GM13977 (cell line): ENCODE results near the gene ATXN10.

Experiments used
- DNase-seq: peaks from one replicate; pipeline ENCODE4 v3.0.0; 2012; ENCODE audit warnings: low spot score
- in situ Hi-C: fragments of 300-500 bp; cut with MboI; formaldehyde crosslinking; loops from one replicate; pipeline ENCODE4 v1.12.0; 2022; ENCODE audit warnings: low sequenced_read_pairs, low pct_unique_long_range_greater_than_20kb, mixed read lengths, inconsistent platforms; ENCODE audit not compliant: unreplicated experiment
- TF ChIP-seq, protein P1 (sequence below): IDR thresholded peaks from 2 replicates; pipeline ENCODE4 v1.5.1; 2012; ENCODE audit warnings: mild to moderate bottlenecking, control low read depth; ENCODE audit not compliant: insufficient read depth; ENCODE audit errors: extremely low read depth, missing control alignments

The ATXN10 gene

DNA sequence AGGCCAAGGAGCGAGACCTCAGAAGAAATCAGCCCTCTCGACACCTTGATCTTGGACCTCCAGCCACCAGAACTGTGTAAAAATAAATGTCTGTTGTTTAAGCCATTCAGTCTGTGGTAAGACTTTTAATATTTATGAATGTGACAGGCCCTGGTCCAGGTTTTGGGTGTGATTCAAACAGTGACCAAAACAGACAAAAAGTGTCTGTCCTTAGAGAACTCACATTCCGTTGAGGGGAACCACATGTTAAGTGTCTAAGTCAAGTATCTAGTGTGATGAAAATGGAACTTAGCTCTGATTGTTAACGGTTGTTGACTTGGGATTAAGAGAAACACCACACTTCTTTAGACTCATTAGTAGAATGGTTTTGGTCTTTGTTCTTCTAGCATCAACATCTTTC lies 22.2 kb downstream of the ATXN10 start:
- TF ChIP-seq, protein P1, sequence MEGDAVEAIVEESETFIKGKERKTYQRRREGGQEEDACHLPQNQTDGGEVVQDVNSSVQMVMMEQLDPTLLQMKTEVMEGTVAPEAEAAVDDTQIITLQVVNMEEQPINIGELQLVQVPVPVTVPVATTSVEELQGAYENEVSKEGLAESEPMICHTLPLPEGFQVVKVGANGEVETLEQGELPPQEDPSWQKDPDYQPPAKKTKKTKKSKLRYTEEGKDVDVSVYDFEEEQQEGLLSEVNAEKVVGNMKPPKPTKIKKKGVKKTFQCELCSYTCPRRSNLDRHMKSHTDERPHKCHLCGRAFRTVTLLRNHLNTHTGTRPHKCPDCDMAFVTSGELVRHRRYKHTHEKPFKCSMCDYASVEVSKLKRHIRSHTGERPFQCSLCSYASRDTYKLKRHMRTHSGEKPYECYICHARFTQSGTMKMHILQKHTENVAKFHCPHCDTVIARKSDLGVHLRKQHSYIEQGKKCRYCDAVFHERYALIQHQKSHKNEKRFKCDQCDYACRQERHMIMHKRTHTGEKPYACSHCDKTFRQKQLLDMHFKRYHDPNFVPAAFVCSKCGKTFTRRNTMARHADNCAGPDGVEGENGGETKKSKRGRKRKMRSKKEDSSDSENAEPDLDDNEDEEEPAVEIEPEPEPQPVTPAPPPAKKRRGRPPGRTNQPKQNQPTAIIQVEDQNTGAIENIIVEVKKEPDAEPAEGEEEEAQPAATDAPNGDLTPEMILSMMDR = no peak
- in situ Hi-C loops = no loop called here
- DNase-seq = no peak

DNA sequence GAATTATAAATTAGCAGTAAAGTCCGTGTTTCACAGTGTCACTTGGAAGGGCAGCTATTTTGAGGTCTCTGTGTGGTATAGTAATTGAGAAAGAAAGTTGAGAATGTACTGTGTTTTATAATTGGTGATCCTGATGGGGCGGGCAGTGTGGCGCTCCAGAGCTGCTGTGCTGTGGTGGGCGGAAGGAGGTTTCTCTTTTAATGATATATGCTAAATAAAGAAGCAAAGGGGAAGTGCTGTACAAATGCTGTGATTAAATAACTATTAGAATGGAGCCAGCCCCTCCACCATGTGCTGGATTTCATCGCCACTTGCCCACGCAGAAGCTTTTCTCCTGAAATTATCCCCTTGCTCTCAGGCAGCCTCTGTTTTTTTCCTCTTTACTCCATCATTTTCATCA lies 24.6 kb downstream of the ATXN10 start:
- TF ChIP-seq, protein P1 = peak; percentile 23

DNA sequence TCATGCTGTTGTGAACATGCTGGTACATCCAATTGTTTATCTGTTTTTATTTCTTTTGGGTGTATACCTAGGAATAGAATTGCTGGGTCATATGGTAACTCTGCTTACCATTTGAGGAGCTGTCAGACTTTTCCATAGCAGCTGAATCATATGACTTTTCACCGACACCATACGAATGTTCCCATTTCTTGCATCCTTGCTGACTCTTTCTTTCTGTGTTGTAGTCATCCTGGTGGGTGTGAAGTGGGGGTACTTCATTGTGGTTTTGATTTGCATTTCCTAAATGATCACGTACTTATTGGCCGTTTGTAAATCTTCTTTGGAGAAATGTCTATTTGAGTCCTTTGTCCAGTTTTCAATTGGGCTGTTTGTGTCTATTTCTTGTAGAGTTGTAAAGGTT lies 26.5 kb downstream of the ATXN10 start:
- TF ChIP-seq, protein P1 = no peak
- in situ Hi-C loops = no loop called here
- DNase-seq = no peak

More for the DNA sequence above, 24.6 kb downstream of the ATXN10 start:
- in situ Hi-C loops = no loop called here
- DNase-seq = peak; percentile 67

DNA sequence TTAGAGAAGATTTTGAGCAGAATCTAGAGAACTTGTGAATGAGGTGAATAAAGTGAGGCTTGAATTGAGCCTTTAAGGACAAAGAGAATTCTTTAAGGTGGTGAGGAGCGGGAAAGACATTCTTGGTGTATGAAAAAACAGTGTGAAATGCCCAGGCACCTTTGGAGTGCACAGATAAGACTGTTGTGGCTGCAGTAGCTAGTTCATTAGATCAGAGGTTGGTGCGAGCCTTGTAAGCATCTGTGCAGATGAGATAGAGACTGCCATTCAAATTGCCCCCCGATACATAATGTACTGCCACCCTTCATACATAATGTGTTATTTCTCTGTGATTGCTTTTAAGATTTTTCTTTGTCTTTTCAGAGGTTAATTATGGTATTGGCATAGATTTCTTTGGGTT lies 31.3 kb downstream of the ATXN10 start:
- in situ Hi-C loops = no loop called here
- TF ChIP-seq, protein P1 = no peak
- DNase-seq = no peak

DNA sequence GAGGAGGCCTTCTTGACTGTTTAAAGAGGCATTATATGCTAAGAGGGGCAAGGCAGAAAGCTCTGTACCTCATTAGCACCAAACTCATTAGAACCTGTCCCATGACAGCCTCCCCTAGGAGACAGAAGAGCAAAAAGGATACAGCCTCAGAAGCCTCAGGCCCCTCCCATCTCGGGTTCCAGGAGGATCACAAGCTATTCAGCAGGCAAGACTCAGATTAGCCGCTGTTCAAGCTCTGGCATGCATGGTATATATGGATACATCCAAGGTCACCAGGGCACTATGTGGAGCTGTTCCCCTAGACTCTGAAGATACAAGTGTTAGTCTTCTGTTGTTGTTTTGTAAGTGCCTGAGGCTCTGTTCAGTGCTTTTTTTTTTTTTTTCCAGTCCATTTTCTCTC lies 32.1 kb downstream of the ATXN10 start:
- in situ Hi-C loops = no loop called here
- no peak for DNase-seq
- TF ChIP-seq, protein P1 = no peak

DNA sequence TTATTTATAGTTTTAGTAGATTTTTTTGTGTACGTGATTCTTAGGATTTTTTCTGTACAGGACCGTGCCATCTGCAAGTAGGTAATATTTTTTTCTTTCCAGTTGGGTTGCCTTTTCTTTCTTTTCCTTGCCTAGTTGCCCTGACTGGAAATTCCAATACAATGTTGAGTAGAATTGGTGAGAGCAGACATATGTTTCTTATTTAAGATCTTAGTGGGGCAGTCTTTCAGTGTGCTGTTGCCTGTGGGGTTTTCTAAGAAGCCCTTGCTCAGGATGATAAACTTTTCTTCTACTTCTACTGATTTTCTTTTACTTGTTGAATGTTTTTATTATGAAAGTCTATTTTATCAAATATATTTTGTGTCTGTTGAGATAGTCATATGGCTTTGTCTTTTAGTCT lies 33.0 kb downstream of the ATXN10 start:
- TF ChIP-seq, protein P1 = no peak
- no peak for DNase-seq
- in situ Hi-C loops = no loop called here

DNA sequence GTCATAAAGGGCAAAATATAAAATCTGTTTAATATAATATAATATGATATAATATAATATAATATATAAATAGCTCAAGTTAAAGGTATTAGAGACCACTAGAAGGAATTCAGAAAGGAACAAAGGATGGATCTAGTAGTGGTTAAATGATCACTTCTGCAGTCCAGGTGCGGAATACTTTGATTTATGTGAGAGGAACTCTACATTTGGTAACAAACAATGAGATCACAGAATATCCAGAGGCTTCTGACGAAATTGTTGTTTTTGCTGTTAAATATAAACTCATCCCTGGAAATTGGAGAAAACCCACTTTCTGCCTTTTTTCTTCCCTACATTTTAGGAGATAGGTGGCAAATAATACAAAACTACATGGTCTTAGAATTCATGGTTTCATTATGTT lies 36.0 kb downstream of the ATXN10 start:
- TF ChIP-seq, protein P1 = no peak
- in situ Hi-C loops = no loop called here
- DNase-seq = no peak
